ENCODE results near the gene DDX31.

Gene DDX31

GRCh38 chr9:132591751-132592314 lies 78.0 kb downstream of the DDX31 start:
- DNase-seq = no peak

GRCh38 chr9:132591244-132591643 lies 78.5 kb downstream of the DDX31 start:
- DNase-seq = no peak

DNA sequence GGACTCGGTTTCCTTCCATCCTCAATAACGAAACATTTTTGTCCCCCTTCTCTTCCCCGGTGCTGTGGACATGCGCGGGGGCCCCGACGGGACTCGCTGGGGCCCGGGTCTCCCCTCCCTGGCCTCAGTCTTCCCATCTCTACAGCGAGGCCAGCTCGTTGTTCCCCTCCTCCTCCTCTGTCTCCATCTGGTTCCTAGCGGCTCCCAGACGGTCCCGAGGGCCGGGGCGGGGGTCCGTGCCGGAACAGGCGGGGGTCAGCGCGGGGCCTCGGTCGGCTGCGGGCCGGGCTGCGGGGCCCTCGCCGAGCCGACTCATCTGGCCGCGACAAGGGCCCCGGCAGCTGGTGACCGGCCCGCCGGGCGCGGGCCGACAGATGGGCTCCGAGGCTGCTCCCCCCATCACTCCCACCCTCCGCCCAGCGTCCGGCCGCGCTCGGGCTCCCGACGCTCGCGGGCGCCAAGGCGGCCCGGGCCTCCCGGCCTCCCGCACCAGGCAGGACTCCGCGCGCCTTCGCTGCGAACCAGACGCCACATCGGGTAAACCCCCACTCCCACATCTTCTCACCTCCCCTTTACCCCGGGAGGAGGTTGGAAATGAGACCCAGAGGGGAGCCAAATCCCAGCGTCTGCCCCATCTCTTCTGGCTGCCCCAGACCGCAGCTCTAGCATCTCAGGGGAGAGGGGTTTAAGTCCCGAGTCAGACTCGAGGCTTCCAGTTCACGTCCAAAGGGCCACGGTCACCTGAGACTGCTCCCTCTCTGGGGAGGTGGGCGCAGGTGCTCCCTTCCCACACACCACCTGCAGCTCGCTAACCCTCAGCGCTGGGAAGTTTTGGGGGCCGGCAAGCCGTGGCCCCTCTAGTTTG lies 79.2 kb downstream of the DDX31 start:
- DNase-seq = no peak

- no peak for DNase-seq
Measured at GRCh38 chr9:132590037-132590317, 79.8 kb downstream of the DDX31 start.

GRCh38 chr9:132589148-132590036 lies 80.4 kb downstream of the DDX31 start:
- no peak for DNase-seq

DNA sequence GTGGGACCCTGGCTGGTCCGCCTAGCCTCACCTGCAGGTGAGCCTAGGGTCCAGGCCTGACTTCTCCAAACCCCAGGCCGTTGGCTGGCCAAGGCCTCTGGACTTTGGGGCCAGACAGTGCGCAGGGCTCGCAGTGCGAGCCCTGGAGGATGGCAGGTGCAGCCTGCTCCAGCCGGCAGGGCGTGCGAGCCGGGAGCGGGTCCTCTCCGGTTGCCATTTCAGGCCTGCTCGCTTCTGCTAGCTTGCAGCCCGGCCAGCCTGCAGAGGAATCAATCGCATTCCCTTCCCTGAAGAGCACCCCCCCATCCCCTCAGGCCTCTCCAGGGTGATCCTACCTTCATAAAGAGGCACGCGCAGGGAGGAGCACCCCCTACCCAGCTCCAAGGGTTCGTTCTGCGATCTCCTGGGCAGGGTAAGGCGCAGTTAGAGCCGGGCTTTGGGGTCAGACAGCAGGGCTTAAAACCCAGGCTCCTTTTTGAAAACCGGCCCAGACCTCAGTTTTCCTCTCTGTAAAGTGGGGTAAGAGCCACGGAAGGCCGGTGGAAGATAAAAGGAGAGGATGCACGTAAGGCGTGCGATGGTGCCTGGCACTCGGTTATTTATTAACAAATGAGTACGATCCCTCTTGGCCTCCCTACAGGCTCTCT lies 81.2 kb downstream of the DDX31 start:
- DNase-seq = no peak

DNA sequence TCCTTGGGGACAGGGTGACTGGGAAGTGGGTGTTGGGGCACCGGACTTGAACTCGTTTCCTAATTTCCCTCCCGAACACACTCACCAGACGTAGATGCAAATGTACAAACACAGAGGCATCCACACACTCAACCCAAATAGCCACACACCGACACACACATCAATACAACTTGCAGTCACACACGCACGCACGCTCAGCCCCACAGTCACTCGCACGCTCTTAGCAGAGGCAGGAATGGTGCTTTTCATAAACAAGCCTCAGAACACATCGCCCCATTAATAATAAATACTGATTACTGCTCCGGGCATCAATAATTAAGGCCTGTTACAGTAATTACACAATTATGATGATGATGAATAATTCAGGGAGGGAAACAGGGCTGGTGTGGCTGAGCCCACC lies 81.7 kb downstream of the DDX31 start:
- no peak for DNase-seq

GRCh38 chr9:132587592-132587955 lies 82.2 kb downstream of the DDX31 start:
- DNase-seq = no peak

DNA sequence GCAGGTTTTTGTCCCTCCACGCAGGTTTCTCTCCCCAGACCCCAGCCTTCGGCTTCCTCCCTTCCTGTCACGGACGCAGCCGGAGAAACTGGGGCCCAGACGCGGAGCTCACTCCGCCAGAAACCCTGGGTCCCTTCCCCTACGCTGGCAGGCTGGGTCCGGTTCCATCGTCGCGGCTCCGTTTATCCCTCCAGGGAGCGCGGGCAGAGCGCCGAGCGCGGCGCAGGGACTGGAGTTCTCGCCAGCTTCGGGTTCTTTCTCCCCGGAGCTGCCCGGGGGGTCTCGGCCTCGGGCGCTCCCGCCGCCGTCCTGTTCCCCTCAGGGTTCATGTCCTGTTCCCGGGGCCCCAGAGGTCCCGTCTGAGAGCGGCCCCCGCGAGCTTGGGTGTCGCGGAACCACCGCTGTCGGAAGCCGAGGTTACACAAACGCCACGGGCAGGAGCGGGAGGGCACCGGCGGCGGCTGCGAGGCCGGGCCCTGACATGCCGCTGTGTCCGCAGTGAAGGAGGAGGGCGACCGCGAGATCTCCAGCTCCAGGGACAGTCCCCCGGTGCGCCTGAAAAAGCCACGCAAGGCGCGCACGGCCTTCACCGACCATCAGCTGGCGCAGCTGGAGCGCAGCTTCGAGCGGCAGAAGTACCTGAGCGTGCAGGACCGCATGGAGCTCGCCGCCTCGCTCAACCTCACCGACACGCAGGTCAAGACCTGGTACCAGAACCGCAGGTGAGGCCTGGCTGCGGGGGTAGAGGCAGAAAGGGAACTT lies 82.8 kb downstream of the DDX31 start:
- DNase-seq = no peak

DNA sequence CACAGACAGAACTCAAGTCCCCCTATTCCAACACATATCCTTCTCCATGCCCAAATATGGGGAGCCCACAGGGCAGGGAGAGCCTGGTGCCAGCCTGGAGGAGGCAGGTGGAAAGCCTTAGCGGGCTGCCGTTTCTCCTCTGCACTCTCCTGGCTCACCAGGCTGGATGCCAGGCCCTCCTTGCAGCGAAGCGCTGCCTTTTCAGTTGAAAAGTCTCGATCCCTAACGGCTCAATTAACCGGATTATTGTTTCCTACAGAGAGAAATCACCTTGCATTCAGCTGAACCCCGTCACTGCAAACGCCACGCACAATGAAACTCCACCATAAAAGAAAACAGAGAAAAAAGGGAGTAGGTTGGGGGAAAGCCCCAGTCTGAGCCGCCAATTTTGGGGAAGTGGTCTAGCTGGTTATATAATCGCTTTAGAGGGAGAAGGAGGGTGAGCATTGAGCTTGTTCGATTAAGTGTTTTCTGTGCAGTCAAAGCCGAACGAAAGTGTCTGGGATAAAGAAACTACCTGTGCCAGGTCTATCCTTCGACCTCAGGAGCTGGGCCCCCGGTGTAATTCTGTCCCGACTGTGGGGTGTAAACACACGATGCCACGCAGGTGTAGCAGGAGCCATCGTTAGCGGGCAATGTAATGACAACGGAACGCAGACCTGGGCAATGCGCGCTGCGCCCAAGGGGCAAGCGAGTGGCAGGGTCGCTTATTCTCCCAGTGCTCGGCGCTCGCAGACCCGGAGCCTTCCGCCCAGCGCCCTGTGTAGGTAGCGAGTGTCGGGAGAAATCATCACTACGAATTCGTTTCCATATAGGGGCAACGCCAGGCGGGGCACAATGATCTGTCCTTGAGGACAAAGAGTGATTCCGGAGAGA lies 83.6 kb downstream of the DDX31 start:
- no peak for DNase-seq

GRCh38 chr9:132584601-132585560 lies 84.9 kb downstream of the DDX31 start:
- no peak for DNase-seq

GRCh38 chr9:132583584-132584304 lies 86.0 kb downstream of the DDX31 start:
- DNase-seq = no peak

DNA sequence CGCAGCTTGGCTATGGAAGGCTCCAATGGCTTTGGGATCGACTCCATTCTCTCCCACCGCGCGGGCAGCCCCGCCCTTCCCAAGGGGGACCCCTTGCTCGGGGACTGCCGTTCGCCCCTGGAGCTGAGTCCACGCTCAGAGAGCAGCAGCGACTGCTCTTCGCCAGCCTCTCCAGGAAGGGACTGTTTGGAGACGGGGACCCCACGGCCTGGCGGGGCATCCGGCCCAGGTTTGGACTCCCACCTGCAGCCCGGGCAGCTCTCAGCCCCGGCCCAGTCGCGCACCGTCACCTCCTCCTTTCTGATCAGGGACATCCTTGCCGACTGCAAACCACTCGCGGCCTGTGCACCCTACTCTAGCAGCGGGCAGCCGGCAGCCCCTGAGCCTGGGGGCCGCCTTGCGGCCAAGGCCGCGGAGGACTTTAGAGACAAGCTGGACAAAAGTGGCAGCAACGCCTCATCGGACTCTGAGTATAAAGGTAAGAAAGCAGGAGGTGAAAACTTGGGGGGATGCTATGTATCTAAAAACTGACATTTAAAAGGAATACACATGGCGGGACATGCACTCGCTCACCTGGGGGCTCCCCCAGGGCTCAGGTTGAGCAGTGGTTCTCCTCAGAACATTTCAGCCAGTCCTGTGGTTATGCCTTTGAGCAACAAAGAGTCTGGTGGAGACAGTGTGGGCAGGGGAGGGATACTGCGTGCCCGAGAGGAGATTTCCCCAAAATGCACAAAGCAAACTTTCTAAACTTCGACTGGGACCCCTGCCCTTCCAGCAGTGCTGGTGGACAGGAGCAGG lies 86.8 kb downstream of the DDX31 start:
- DNase-seq = no peak

DNA sequence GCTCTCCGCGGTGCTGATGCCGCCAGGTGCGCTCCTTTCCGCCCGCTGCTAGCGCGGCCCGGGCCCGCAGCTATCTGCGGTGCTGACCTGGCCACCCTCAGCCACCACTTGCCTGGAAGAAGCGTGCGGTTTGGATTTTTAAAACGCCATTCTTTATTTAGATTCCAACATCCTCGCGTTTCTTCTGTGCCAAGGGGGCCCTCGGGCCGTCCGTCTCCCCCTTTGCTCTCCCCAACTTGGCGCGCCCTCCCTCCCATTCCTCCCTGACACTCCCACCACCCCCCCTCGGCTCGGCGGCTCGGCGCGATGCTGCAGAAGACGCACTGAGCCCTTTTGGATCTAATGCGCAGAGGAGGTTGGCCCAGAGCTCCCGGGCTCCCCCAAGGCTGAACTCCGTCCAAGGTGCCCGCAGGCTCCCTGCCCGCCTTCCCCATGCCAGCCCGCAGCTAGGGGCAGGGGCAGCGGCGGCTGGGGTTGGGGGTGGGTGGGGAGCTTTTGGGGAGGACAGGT lies 87.5 kb downstream of the DDX31 start, which contains the start of gene BARHL1:
TSS of gene BARHL1 (plus strand) at position 331 of the 510 bp plus-strand sequence. CDS start 192 bp downstream, outside the sequence.
- no peak for DNase-seq

GRCh38 chr9:132579427-132579798 lies 90.4 kb downstream of the DDX31 start:
- no peak for DNase-seq

GRCh38 chr9:132578367-132578932 lies 91.3 kb downstream of the DDX31 start:
- no peak for DNase-seq

DNA sequence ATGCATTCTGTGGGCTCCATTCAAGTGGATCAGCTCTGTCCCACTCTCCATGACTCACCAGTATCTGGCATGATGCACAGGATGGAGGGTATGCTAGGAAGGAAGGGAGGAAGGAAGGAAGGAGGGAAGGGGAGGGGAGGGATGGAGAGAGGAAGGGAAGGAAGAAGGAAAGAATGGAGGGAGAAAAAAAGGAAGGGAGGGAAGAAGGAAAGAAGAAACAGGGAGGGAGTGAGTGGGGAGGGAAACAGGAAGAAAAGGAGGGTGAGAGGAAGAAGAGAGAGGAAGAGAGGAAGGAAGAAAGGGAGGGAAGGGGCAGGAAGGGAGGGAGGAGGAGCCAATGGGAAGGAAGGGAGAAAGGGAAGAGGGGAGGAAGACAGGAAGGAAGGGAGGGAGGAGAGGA lies 92.7 kb downstream of the DDX31 start:
- DNase-seq = no peak

- DNase-seq = no peak
Measured at GRCh38 chr9:132575811-132576210, 94.0 kb downstream of the DDX31 start.

Data from CD4-positive, alpha-beta T cell treated with Interleukin-17A for 1 hour (primary cell).